Fibroblast of the aortic adventitia (primary cell): Measurements from ENCODE around the gene RPS2. TPM values are rescaled to one million over a fixed set of nuclear protein-coding genes. Genes with fewer than 3 reads are reported as not detected.
"Not testable (repeated sequence)": the region's sequence is repeated elsewhere in the genome, so short reads cannot be mapped to it uniquely, and the experiment has no call there.

ENCODE experiments used
- DNase-seq: peaks from one replicate; pipeline ENCODE4 v3.0.0-alpha.2; 2010; ENCODE audit warnings: low read depth
- H3K4me3 ChIP-seq: 2 replicates; pipeline ENCODE4 v1.5.1; 2011; ENCODE audit warnings: low read depth, mild to moderate bottlenecking, control low read depth, low read length, moderate library complexity
- CTCF ChIP-seq: IDR thresholded peaks from 2 replicates; pipeline ENCODE4 v1.5.1; 2011; ENCODE audit warnings: mild to moderate bottlenecking, low read length, control low read depth, inconsistent platforms; ENCODE audit not compliant: insufficient read depth
- total RNA-seq: library from RNA; depleted of rRNA; stranded (reverse); fragments of >200 nt; gene quantifications from 2 replicates; pipeline ENCODE4 v1.2.3, GENCODE V29; 2012; ENCODE audit warnings: low replicate concordance

The RPS2 gene
- total RNA-seq, 1 donor = 1,645 TPM

- TF ChIP-seq CTCF = no peak
- H3K4me3 ChIP-seq = peak overlapping the region; percentile 85
- peak; percentile 43 for DNase-seq
Measured at GRCh38 chr16:1960665-1961630, 3.7 kb downstream of the RPS2 start.

- TF ChIP-seq CTCF = peak; percentile 40
- DNase-seq = peak; percentile 89
Measured at GRCh38 chr16:1959269-1960039, 5.2 kb downstream of the RPS2 start, which contains the start of gene NDUFB10. Gene NDUFB10, plus strand, starts transcription at chr16:1959538. Its CDS starts 87 bp downstream, at chr16:1959625.

GRCh38 chr16:1958715-1959268, 5.8 kb downstream of the RPS2 start:
- peak overlapping the region; percentile 37 for H3K4me3 ChIP-seq
- TF ChIP-seq CTCF = no peak
- no peak for DNase-seq

More at GRCh38 chr16:1959269-1960039, 5.2 kb downstream of the RPS2 start, which contains the start of gene NDUFB10:
- H3K4me3 ChIP-seq = peak within 1 kb of the TSS; percentile 85

GRCh38 chr16:1958143-1958491, 6.5 kb downstream of the RPS2 start:
- DNase-seq, H3K4me3 ChIP-seq: not testable (repeated sequence)

- not testable (repeated sequence) for H3K4me3 ChIP-seq, DNase-seq
Measured at GRCh38 chr16:1957434-1958142, 7.0 kb downstream of the RPS2 start.

- TF ChIP-seq CTCF = no peak
- DNase-seq = no peak
- no peak overlapping the region for H3K4me3 ChIP-seq
Measured at GRCh38 chr16:1953734-1954133, 10.9 kb downstream of the RPS2 start.

GRCh38 chr16:1950559-1950958, 14.1 kb downstream of the RPS2 start:
- TF ChIP-seq CTCF = no peak
- no peak for DNase-seq
- no peak overlapping the region for H3K4me3 ChIP-seq
